Fibroblast of mammary gland (primary cell): ENCODE data around the gene LRRC7.

Experiments
- DNase-seq: peaks from one replicate; pipeline ENCODE4 v3.0.0-alpha.2; 2010; ENCODE audit warnings: low read depth
- H3K4me3 ChIP-seq: 2 replicates; pipeline ENCODE4 v1.5.1; 2011; ENCODE audit warnings: low read depth, mild to moderate bottlenecking, low read length, moderate library complexity; ENCODE audit not compliant: control insufficient read depth
- TF ChIP-seq, protein P1 (sequence below): conservative IDR thresholded peaks from 2 replicates; pipeline ENCODE4 v1.5.1; 2011; ENCODE audit warnings: low read depth, low read length, inconsistent platforms; ENCODE audit not compliant: control insufficient read depth, insufficient read depth

Gene LRRC7

DNA sequence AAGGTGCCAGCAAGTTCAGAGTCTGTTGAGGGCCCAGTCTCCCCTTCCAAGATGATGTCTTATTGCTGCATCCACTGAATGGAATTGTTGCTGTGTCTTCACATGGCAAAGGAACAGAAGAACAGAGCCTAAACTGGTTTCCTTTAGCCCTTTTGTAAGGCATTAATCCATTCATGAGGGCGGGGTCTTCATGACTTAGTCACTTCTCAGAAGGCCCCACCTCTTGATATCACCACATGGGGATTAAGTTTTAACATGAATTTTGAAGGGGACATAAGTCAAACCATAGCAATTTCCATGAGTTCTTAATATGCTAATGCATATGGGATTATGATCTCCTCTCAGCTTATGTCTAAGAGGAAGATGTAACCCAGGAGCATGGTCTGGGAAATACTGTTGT is 182.9 kb downstream of the LRRC7 start:
- no peak overlapping the region for H3K4me3 ChIP-seq
- DNase-seq, result no peak
- TF ChIP-seq, protein P1, sequence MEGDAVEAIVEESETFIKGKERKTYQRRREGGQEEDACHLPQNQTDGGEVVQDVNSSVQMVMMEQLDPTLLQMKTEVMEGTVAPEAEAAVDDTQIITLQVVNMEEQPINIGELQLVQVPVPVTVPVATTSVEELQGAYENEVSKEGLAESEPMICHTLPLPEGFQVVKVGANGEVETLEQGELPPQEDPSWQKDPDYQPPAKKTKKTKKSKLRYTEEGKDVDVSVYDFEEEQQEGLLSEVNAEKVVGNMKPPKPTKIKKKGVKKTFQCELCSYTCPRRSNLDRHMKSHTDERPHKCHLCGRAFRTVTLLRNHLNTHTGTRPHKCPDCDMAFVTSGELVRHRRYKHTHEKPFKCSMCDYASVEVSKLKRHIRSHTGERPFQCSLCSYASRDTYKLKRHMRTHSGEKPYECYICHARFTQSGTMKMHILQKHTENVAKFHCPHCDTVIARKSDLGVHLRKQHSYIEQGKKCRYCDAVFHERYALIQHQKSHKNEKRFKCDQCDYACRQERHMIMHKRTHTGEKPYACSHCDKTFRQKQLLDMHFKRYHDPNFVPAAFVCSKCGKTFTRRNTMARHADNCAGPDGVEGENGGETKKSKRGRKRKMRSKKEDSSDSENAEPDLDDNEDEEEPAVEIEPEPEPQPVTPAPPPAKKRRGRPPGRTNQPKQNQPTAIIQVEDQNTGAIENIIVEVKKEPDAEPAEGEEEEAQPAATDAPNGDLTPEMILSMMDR, result no peak

- H3K4me3 ChIP-seq, result no peak overlapping the region
- TF ChIP-seq, protein P1, result no peak
Observed at GRCh38 chr1:69752831-69753230, 185.1 kb downstream of the LRRC7 start.

GRCh38 chr1:69754521-69754920 is 186.8 kb downstream of the LRRC7 start:
- no peak for DNase-seq
- H3K4me3 ChIP-seq, result no peak overlapping the region
- TF ChIP-seq, protein P1, result no peak

More at GRCh38 chr1:69752831-69753230, 185.1 kb downstream of the LRRC7 start:
- DNase-seq, result no peak

DNA sequence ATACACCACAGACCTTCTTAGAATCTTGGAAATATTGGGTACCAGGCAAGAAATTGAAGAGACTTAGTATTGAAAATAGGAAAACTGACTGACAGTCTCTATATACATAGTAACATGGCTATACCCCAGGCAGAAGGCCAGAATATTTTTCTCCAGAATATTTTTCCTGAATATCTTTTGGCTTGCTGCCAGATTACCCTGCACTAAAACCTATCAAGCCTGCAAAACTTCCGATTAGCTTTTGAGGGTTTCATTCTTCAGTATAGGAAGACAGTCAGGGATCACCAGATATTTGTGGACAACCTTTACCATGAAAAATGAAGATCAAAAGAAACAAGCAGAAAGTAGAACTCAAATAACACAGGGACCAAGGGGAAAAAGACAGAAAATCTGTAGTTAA is 187.9 kb downstream of the LRRC7 start:
- H3K4me3 ChIP-seq, result no peak overlapping the region

GRCh38 chr1:69765951-69766350 is 198.2 kb downstream of the LRRC7 start:
- TF ChIP-seq, protein P1, result no peak
- peak; percentile 8 for DNase-seq
- H3K4me3 ChIP-seq, result no peak overlapping the region

More for the DNA sequence above, 187.9 kb downstream of the LRRC7 start:
- TF ChIP-seq, protein P1, result no peak
- DNase-seq, result no peak

DNA sequence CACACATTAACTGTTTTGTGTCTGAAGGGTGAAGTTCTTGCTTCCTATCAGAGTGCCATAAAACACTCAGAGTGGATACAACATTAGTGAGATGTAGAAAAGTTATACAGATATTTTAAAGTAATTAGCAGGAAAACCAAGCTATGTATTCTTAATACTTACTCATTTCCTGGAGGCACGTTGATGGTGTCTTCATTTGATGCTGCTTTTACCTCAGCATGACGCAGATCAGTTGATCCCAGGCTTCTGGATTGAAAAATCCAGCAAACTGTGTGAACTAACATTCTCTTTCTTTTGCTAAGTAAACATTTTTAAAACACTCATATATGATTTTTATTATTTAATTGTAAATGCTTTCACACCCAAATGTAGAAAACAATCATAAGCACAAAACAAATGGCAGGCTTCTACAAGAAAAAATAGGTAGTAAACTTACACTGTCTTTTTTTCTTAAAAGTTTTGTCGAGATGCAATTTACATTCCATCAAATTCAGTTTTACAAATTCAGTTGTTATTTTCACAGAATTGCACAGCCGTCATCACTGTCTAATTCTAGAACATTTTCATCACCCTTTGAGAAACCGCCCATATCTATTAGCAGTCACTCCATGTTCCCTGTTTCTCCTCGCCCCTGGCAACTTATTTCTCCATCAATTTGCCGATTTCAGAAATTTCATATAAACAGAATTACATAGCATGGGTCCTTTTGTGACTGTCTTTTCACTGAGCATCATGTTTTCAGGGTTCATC is 198.9 kb downstream of the LRRC7 start:
- H3K4me3 ChIP-seq, result no peak overlapping the region
- DNase-seq, result peak; percentile 33
- TF ChIP-seq, protein P1, result no peak
